GM19240 (cell line): ENCODE results near the gene TMEM168.
"Not testable (repeated sequence)": the region's sequence is repeated elsewhere in the genome, so short reads cannot be mapped to it uniquely, and the experiment has no call there.

Source experiments
- DNase-seq: peaks from one replicate; pipeline ENCODE4 v3.0.0; 2011; ENCODE audit warnings: low spot score; ENCODE audit not compliant: insufficient read length

Gene TMEM168, protein sequence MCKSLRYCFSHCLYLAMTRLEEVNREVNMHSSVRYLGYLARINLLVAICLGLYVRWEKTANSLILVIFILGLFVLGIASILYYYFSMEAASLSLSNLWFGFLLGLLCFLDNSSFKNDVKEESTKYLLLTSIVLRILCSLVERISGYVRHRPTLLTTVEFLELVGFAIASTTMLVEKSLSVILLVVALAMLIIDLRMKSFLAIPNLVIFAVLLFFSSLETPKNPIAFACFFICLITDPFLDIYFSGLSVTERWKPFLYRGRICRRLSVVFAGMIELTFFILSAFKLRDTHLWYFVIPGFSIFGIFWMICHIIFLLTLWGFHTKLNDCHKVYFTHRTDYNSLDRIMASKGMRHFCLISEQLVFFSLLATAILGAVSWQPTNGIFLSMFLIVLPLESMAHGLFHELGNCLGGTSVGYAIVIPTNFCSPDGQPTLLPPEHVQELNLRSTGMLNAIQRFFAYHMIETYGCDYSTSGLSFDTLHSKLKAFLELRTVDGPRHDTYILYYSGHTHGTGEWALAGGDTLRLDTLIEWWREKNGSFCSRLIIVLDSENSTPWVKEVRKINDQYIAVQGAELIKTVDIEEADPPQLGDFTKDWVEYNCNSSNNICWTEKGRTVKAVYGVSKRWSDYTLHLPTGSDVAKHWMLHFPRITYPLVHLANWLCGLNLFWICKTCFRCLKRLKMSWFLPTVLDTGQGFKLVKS

DNA sequence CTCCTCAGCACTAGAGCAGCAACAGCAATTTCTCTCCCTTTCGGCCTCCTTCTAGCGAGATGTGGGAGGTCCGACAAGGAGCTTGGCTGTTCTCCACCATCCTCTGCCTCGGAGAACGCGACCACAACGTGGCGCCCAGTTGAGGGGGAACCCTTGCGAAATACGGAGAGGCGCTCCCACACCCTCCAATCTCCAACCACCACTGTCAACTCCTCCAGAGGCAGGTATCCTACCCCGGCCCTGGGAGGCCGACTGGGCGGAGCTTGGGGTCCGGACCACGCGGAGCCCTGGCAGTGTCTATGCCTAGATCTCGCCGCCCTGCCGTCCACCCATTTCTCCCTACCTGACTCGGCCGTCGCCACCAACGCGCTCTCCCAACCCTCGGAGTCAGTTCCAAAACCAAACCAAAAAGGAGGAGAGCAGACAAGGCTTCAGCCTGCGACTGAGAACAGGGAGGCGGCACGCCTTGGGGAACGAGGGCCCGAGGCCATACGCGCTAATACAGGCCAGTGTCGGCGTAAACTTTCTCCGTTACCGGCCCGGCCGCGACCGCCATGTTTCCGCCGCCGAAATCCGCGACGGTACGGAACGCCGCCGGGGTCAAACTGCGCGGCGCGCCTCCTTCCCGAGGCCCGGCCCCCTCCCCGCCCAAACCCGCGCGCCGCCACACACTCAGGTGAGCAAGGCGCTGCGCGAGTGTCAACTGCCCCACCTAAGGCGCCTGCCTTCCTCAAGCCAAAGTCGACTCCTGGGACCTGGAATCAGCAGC, at the start of gene TMEM168:
Gene TMEM168 (minus strand): TSS at position 577 of the 769 bp plus-strand sequence. CDS start 5,568 bp downstream, outside the sequence.
- peak; percentile 27 for DNase-seq

DNA sequence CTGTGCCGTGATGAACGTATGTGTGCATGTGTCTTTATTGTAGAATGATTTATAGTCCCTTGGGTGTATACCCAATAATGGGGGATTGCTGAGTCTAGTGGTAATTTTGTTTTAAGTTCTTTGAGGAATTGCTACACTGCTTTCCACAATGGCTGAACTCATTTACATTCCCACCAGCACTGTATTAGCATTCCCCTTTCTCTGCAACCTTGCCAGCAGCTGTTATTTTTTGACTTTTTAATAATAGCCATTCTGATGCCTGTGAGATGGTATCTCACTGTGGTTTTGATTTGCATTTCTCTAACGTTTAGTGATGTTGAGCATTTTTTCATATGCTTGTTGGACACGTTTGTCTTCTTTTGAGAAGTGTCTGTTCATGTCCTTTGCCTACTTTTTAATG, 45.7 kb upstream of the TMEM168 start:
- DNase-seq = not testable (repeated sequence)

DNA sequence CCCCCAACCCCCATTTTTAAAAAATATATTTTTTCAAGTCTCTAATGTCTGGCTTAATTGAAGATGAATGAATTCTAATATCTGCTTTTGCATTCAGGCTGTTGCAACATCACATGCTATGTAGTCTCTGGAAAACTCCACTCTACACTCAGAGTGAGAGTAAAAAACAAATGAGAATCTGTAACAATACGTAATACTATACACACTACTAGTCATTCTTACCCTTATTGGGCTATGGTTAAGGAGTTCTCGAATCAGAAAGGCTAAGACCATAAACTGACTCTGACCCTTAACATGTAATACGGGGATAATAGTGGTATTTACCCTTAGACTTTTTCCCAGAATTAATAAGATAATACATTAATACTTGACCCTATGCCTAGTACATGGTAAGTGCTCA, 42.9 kb upstream of the TMEM168 start:
- no peak for DNase-seq

DNA sequence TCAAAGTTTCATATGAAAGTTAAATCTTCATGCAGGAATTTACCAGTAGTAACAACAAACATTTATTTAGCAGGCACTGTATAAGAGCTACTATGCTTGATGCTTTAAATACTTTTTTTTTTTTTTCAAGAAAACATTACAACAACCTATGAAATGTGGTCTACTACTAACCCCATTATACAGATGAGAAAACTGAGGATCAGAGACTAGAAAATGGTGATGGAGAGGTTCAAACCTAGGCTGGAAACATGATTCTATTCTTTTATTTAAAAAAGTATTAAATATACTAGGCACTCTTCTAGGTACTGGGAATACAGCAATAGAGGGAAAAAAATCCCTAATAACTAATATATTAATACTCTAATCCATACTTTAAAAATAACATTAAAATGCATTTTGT, 40.6 kb upstream of the TMEM168 start:
- no peak for DNase-seq

DNA sequence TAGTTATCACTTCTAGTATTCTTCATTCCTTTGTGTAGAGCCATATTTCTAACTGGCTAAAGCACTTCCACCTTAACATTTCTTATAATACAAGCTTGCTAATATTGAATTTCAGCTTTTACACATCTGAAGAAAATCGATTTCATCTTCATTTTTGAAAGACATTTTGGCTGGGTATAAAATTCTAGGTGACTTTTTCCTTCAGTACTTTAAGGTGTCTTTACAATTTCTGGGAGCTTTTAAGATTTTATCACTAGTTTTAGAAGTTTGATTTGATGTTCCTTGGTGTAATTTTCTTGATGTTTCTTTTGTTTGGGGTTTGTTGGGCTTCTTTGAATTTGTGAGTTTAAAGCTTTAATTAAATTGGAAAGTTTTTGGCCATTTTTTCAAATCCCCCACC, 38.5 kb upstream of the TMEM168 start:
- DNase-seq = no peak

DNA sequence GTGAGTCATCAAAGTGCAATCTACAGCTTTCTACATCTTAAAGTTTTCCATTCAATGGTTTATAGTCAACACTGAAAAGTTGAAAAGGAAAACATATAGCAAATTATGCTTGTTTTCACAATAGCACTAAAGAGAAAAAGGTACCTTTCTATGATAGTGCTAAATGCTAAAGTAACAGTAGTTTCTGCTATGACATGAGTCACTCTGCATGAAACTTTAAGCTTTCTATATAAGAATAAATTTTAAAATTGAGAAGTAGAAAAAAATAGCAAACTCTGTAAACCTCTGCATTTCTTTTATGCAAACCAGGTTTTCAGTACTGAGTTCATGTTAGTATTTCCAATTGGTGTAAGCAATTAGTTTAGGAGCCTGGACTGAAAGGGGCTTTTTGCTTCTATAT, 31.2 kb upstream of the TMEM168 start:
- no peak for DNase-seq

DNA sequence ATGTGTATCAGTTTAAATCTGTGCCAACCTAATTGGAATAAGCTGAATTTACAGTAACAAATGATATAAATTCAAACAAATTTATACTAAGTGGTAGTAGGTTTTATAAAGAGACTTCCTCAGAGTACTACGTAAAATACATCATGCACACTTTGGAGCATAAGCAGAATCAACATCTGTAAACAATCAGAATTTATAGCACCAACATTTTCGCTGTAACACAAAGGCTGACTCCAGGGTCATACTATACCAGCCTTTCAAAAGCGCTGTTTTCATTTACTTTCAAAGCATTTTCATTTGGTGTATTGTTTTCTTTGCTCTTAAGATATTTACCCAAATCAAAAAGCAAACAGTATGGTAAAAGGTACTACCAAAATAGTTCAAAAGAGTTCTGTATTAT, 29.3 kb upstream of the TMEM168 start:
- no peak for DNase-seq

DNA sequence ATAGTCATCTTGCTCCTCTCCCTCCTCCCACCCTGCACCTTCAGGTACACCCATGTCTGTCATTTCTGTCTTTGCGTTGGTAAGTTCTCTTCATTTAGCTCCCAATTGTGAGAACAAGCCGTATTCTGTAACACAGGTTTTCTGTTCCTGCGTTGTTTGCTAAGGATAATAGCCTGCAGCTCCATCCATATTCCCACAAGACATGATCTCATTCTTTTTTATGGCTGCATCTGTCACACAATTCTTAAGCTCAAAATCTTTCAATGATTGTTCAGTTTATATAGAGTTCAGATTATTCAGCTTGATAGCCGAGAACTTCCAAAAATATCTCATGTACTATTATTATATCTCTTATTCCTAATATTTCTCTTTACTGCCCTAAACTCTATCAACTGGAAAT, 16.0 kb upstream of the TMEM168 start:
- DNase-seq = no peak

DNA sequence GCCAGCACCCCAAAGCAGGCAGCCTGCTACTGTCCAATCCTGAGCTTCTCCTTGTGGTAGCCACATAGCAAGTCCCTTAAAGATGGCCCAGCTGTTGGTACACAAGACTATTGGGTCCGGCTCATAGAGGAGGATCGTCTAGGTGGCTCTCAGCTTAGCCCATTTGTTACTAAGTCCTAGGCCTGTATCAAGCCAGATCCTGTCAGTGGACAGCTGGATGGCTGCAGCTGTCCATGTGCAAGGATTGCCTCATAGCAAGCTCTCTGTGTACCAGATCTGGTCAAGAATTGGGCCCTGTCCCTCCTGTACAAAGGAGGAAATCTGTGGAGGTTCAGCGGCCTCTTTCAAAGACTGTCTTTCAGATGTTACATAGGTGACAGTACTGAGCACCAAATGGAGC, 12.2 kb upstream of the TMEM168 start:
- DNase-seq = no peak

DNA sequence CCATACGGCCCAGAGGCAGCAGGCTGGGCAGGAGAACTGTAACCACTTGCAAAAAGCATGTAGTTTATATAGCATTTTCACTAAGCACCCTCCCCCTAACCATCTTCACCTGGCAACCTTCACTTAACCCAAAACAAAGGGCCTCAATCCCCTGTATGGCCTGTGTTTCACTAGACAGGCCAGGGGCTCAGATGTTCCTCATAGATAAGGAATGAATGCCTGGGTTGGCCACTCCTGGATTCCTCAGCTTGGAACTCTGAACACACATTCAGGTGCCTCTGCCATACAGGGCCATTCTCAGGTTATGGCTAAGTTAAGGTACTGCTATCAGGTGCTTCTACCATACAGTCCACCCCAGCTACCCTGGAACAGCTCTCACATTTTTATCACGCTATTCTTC, 10.3 kb upstream of the TMEM168 start:
- no peak for DNase-seq

DNA sequence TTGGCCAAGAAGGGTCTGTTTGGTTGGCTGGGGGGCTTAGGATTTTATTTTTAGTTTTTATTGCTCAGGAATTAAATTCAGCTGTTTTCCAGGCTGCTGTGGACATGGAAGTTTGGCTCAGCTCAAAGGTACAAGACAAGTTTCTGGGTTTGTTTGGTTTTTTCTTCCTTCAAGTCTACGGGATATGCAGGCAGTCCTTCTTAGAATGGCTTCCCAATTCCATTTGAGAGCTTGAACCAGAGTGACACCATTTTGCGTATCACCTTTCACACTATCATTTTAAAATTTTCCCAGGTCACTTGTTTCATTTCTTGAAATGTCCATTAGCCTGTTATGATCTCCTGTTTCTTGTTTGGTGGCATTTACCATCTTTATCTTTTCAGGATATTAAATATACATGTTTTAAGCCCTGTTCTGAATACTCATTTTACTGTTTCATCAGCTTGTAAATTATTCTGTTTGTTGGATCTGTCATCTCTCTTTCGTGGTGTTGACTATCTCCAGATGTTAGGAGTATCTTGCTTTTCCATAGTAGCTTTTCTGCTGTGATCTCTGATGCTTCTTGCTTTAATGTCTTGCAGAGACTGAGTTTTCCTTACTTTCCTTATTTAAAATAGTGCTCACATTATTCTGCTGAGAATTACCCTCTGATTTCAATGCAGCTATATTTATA, 9.4 kb upstream of the TMEM168 start:
- no peak for DNase-seq

DNA sequence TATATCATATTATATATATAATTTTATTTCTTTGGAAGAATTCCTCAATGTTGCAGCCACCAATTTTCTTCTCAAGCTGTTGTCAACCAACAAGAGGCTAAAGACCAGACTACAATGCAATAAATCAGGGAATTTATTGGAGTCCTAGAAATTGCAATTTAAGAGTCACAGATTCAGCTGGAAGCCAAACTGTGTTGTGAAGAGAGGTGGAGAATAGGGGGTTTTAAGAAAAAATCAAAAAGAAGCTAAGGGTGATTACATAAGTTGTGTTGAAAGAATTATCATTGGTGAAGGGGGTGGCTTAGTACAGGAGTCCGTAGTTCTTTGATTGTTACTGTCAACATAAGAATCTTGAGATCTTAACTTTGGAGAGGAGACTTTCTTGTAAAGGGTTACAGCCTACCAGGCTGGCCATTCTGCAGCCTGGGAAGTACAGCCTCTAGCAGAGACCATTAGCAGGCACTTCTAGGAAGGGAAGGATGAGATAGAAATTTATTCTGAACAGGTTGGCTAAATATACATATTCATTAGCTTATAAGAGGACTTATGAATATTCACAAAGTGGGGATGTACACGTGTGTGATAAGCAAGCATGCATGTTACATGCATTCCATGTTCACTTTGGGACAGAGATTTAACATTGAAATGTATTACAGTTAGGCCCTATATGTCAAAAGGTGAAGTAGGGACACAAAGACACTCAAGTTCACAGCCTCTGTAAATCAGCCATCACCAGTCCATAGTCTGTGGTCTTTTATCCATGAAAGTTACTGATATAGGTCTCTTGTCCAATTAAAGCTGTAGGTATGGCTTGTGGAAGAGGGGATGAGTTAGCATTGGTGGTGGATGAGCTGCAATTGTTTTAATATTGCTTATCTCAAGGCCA, 8.3 kb upstream of the TMEM168 start:
- no peak for DNase-seq

DNA sequence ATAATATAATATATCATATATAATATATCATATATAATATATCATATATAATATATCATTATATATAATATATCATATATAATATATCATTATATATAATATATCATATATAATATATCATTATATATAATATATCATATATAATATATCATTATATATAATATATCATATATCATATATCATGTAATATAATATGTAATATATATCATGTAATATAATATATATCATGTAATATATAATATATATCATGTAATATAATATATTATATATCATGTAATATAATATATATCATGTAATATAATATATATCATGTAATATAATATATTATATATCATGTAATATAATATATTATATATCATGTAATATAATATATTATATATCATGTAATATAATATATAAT, 6.4 kb upstream of the TMEM168 start:
- DNase-seq = not testable (repeated sequence)

DNA sequence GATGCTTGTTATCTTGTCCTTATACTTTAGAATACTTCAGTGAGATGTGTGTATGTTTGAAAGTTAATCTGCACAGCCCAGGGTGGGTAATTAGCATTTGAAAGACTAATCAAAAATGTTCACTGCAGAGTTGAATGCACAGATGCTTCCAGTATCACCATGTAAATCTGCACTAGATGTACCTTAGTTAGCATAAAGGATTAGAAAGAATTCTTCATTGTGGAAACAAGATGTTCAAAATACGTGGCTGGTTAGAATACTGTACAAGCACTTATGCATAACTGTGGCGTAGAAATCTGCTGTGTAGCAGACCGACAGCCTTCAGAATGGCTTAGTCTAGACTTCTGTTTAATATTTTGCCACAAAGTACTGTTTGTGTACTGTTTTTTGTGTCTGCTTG, 2.2 kb upstream of the TMEM168 start:
- DNase-seq = no peak

DNA sequence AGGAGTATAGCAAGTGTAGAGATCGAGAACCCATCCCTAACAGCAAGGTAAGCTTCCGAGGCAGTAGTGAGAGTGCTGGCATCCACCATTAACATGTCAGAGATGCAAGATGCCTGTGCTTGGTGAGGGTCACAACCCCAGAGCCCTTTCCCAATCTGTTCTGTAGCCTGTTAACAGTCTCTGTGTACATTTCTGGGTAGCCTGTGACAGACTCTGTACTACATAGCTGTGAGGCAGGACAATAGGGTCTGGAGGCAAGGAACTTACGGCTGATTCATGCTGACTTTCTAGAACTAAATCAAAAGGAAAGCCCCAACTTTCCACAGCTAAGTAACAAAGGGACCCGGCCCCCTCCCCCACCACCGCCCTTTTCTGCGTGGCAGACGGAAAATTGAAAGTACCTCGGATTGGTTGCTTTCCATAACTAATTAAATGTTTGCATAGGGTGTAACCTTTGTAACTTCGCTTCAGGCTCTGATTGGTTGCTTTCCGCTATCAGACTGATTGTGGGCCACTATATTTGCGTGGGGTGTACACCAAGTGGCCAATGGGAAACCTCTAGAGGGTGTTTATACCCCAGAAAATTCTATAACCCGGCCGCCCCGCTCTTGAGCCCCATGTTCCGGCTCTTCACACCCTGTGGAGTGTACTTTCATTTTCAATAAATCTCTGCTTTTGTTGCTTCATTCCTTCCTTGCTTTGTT, 1.4 kb upstream of the TMEM168 start:
- no peak for DNase-seq

DNA sequence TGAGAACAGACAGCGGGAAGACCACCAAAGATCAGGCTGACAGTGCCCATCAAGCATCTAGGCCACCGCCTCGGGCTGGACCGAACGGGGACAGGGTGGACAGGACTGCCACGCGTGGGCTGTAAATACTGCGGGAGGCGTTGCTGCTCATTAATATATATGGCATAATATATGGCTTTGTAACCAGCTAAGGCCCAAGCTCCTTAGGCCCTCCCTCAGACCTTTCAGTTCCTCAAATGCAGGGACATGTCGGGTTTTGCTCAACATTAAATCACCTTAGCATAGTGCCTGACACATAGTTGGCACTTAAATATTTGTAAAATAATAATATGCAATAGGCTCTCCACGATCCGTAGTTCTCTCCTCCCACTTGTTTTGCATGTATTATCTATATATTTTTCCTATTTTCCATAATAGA, 402 bp upstream of the TMEM168 start:
- peak; percentile 8 for DNase-seq

DNA sequence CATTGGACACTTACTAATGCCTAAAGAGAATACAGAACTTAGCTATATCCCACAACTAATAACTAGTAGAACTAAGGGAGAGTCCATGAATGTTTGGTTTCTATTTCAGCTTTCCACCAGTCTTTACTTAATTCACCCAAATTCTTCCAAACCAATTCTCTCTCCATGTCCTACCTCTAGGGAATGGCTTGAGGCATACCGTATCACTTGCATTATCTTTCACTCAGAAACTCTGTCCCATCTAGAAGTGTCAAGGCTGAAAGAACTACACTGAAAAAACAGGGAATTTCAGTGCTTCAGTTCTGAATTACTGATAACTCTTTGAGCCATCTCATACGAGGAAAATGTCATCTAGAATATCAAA, 758 bp downstream of the TMEM168 start:
- no peak for DNase-seq

DNA sequence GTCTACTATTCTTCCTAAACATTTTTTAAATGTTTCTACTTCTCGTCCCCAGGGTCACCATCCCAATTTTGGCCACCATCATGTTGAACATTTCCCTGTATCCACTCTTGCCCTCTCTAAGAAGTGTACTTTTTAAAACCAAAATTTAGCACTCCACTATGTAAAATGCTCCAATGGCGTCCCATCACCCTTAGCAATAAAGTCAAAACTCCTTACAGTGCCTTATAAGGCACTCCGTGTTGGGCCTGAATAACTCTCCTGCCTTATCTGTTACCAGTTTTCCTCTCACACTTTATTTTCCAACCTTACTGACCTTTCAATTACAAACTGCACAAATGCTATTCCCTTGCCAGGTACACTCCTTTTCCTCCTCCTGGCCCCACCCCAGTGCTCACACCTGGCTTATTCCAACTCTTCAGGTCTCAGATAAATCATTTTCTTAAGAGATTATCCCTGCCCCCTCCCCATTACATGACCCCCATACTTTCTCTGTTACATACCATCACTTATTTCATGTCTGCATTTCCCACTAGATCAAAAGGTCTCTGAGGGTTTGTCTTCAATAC, 1.3 kb downstream of the TMEM168 start:
- no peak for DNase-seq

DNA sequence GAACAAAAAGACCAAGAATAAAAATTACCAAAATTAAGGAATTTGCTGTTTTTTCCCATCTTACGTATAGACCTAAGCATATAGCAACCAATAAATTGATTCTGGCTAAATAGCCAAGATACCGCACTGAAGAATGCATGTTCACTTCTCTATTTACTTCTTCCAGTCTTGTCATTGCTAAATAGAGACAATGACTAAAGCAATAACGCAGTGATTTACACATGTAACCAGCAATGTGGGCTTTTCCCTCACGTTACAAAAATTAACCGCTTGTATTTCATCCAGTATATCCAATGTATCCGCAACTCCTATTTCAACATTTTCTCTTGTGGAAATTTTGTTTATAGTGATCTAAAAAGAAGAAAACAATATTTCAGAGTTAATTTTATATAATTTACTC, 5.6 kb downstream of the TMEM168 start:
- no peak for DNase-seq

DNA sequence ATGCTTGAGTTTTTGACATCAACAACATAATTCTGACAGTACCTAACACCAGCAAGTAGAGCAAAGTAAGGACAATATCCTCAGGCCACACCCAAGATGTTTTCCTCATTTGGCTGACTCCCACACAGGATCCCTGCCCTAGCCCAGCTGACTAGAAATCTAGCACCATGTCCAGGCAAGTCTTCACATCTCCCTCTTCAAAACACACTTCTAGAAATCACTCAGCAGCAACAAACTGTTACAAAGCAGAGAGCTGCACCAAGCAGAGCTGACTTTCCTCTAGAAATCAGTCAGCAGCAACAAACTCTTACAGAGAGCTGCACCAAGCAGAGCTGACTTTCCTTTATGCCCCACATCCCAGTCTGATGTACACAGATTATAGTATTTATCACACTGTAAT, 7.7 kb downstream of the TMEM168 start:
- no peak for DNase-seq
